Measurements from ENCODE around the gene DIO3.

The DIO3 gene

DNA sequence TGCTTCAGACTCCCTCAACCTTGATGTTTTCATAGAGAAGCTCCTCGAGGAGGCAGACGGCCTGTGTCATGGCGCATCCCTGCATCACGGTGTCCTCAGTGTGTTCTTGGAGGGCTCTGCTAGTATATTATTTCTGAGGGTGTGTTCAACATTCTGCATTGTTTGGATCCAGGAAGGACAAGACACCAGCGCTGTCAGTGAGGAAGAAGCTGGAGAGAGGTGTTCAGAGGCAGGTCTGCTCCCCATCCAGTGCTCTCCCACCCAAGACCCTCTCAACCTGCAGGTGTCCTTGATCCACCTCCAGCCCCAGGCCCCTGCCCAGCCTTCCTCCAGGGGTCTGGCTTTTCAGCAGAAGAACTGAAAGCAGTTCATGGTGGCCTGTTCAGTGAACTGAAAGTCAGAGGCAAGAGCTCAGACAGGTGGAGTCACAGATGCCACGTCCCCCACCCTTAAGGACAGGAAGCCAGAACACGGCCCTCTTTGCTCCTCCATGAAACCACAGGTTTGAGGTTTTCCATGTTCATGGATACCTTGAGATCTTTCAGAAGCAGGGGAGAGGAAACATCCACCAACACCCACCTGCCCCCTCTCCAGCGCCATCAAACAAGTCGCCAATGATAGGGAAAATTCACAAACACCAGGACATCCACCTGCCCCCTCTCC is 37.4 kb downstream of the DIO3 start:
- peak; percentile 2 for DNase-seq (ENCODE audit: low spot score)

DNA sequence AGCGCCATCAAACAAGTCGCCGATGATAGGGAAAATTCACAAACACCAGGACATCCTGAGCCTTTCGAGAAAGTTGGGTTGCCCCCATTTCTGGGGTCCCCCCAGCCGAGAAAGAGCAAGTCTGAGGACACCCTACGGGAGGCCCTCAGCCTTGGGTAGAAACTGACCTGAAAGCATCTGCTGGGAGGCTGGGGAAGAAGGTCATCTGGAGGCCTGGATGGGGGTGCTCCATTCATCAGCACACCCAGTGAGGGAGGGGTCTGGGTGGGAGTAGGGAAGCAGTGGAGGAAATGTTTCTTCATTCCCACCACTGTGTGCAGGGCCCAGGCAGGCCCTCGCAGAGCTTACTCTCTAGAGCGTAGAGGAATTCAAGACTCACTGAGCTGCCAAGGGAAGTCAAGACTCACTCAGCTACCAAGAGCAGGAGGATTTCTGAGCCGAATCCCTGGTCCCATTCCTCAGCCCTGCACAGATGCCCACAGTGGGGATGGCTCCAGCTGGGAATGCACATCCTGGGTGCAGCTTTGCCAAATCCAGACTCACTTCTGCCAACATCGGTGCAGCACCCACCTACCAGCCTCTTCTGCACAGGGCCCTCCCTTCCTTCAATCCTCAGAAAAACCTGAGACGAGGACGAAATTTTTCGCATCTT is 38.1 kb downstream of the DIO3 start:
- peak; percentile 3 for DNase-seq (ENCODE audit: low spot score)

DNA sequence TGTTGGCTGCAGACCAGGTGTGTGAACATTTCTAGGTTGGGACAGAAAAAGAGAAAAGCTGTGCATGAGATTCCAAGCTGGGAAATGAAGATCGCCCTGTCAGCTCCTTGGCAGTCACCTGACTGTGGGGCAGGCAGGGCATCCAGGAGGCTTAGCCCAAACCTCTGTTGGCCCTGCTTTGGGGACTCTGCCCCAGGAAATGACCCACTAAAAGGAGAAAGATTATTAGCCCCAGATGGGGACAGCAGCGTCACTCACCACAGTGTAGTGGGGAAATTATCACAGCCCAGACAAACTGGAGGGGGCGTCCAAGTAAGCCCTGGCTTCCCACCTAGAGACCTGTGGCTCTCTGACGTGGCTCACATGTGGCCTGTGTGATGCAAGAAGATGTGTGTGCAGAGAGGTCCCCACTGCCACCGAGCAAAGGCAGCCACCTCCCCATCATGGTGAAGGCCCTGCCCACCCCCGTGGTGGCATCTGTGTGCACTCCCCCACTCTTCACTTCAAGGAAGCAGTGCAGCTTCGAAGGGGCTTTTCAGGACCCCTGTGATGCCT is 39.1 kb downstream of the DIO3 start:
- DNase-seq (ENCODE audit: low spot score) = peak; percentile 6

DNA sequence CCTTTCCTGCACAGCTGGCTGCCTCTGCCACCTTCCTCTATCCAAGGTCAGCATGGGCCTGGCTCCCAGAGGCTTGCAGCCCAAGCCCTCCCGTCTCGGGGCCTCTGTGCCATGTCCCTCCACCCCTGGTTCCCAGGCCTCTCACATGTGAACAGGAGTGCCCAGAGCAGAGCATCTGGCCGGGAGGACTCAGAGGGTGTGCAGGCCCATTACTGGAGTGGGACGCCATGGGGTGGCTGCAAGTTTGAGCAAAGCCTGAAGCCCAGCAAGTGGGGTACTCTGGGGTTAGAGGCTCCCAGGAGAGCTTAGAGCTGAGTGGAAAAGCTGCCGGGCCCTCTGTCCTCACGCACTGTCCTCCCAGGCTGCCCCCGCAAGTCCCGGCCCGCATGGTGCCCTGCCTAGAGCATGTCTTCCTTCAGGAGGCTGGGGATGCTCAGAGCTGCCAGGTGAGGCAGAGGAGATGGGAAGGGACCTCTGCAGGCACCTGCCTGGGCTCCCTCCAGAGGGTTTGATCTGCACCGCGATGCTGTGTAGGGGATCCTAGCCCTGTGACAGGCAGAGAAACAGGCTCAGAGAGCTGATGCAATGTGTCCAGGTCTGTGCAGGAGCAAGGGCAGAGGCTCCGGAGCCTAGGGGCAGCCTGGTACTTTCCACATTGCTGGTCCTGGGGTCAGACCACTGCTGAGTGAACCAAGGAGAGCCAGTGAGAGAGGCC is 39.8 kb downstream of the DIO3 start:
- DNase-seq (ENCODE audit: low spot score) = peak; percentile 6

DNA sequence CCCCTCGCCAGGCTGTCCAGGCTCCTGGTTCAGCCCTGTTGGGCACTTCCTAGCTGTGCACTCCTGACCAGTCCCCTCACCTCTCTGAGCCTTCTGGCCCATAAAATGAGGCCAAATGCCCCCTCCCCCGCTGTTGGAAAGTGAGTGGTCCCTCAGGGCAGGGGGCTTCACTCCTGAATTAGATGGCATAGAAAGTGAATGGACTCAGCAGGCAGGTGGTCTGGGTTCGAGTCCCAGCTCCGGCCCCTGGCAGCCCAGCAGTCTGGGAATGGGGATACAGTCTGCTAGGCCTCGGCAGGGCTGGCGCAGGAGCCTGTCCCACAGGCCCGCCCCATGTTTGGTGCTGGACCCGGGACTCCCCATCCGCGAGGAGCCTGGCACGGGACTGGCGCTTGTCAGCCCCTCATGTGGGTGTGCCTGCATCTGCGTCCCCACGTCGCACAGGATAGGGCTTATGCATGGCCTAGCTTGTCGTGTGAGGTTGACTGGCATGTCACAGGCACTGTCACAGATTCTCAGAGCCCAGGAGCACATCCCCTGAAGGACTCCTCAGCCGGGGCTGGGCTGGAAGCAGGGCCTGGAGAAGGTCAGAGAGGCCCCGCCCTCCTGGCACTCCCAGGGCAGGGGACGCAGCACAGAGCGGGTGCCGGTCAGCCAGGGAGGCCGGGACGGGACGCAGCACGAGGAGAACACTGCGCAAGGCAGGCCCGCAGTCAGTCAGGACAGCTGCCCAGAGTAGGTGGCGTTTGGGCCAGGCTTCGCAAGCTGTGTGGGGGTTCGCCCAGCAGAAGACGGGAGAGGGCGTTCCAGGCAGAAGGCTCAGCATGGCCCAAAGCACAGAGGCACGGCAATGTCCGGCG is 40.5 kb downstream of the DIO3 start:
- DNase-seq (ENCODE audit: low spot score) = peak; percentile 12

DNA sequence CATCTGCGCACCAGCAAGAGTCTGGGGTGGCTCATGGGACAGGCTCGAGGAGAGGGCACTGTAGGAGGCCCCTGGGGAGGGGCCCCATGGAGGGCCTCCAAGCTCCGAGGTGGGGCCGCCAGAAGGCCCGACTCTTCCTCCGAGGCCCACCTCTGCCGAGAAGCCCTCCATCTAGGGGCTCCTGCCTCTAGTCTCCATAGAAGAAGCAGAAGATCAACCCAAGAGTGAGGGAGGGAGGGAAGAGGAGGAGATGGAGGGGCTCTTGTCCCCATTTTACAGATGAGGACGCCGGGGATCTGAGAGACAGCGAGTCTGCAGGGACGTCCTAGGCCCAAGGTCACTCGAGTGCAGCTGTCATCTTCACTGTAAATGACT is 41.2 kb downstream of the DIO3 start:
- DNase-seq (ENCODE audit: low spot score) = no peak

DNA sequence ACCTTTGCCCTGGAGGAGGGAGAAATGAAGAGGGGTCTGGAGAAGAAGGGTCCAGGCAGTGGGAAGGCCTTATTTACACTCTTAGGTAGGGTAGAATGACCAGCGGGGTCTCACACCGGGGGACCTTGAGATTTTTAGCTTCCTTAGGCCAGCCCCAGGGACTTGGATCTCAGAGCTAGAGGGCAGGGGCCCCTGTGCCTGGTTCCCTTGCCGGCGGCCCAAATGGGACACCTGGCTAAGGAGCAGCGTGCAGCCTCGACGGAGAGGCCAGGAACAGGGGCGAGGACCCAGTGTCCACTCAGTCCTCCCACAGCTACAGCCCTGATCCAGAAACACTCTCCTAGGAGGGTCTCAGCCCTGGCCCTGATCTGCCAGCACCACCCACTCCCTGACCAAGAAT is 41.8 kb downstream of the DIO3 start:
- peak; percentile 9 for DNase-seq (ENCODE audit: low spot score)

DNA sequence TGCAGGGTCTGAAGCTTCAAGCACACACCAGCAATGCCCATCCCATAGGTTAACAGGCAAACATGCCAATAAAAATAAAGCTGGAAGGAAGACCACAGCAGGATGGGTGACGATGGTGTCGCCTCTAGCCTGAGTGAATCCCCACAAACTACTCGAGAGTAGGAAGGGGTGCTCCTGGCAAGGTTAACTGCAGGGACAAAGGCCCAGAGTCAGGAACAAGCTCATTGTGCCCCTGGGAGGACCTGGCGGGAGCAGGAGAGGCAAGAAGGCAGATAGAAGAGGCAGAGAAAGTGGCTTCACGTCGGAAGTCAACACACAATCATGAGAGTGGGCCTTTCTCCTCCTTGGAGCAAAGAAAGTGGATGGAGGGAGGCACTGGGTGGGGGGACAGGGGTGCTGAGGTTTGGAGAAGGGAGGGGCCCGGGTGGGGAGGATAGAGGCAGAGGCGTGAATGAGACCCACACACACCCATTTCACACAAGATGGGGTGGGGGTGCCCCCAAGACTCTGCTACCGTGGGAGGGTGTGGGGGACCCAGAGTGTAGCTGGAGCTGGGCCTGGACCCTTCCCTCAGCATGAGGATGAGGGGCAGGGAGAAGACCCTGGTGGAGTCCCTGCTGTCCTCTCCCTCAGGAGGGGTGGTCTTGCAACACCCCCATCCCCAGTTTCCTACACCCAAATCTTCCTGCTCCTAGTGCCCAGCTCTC is 43.1 kb downstream of the DIO3 start:
- DNase-seq (ENCODE audit: low spot score) = peak; percentile 8

DNA sequence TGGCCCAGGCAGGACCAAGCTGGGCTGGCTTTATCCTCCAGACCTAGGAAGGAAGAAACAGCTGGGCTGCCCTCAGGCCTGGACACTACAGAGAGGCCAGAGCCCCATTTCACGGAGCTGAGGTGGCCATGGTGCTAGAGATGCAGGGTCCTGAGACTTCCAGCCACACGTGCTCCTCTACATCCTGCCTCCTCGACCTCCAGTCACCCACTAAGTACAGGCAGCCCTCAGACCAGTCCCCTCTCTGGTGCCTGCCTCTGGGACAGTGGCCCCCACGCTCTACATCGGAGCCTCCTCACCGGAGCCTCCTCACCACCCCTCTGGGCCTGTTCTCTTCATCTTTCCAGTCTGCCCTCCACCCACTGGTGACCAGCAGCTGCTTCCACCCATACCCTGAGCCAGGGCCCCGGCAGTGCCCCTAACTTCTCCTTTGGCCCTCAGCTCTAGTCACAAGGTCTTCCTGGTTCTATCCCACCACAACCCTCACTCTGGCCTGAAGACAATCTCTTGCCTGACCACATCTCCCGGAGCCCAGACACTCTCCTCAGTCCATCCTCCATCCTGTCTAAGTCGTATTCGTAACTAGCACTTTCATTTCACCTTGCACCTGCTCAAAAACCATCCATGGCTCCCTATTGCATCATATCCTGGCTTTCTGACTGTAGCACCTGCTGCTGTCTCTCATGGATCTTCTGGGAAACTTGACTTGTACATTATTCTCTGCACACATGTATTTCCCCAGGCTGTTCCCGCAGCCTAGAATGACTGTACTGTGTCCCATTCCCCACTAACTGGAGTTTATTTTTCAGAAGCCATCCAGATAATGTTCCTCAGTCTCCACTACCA is 43.9 kb downstream of the DIO3 start:
- peak; percentile 6 for DNase-seq (ENCODE audit: low spot score)

DNA sequence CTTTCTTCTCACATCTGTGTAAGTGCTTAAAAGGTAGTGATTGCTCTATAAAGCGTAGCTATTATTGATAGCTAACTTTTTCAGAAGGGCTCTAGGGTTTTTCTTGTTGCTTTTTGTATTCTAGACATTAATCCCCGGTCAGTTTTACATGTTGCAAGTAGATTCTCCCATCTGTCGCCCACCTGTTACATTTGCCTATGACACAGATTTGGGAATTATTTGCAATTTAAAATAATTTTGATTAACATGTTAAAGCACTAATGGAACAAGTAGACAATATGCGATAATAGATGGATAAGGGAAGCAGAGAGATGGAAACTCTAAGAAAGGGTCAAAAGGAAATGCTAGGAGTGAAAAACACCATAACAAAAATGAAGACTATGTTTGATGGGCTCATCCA is 44.5 kb downstream of the DIO3 start:
- DNase-seq (ENCODE audit: low spot score) = no peak
